Umbilical cord (tissue), 2 donors: ENCODE results near the gene TOPORS. TPM values are rescaled to one million over a fixed set of nuclear protein-coding genes. Genes with fewer than 3 reads are reported as not detected.

Experiments used
- DNase-seq: peaks from one replicate; pipeline ENCODE4 v3.0.0-alpha.2; 2015; ENCODE audit warnings: low spot score
- total RNA-seq: library from RNA; depleted of rRNA; stranded (reverse); fragments of >200 nt; gene quantifications from one replicate; pipeline ENCODE4 v1.2.3, GENCODE V29; 2014; ENCODE audit warnings: low replicate concordance; ENCODE audit not compliant: insufficient read depth

Gene TOPORS
- total RNA-seq, 1 donor from 2014 or later = 33.9 TPM

- no peak for DNase-seq
Measured at GRCh38 chr9:32503008-32503407, 49.4 kb downstream of the TOPORS start.

- no peak for DNase-seq
Measured at GRCh38 chr9:32502464-32502863, 49.9 kb downstream of the TOPORS start.

- DNase-seq = no peak
Measured at GRCh38 chr9:32501868-32502267, 50.5 kb downstream of the TOPORS start.

GRCh38 chr9:32500768-32501167 is 51.6 kb downstream of the TOPORS start:
- no peak for DNase-seq

GRCh38 chr9:32497921-32498320 is 54.5 kb downstream of the TOPORS start:
- no peak for DNase-seq

GRCh38 chr9:32490601-32491000 is 61.8 kb downstream of the TOPORS start:
- DNase-seq = no peak

Other genes with a start within 250 kb of the TOPORS start
- 44.3 TPM for gene ACO1, start 167.9 kb downstream of the TOPORS start, total RNA-seq
- gene RIGI, start 26.4 kb downstream of the TOPORS start, total RNA-seq = 8.4 TPM
- not detected for gene SMIM27, start 259 bp downstream of the TOPORS start, total RNA-seq
- 14.0 TPM for gene NDUFB6, start 20.6 kb upstream of the TOPORS start, total RNA-seq
- gene TAF1L, start 83.1 kb upstream of the TOPORS start, total RNA-seq = 4.3 TPM
- gene TMEM215, start 231.0 kb upstream of the TOPORS start, total RNA-seq = 3.1 TPM